ENCODE data around the gene TMEM243.
A peak's percentile ranks its signal among the peaks of the same experiment; 100 is the strongest.
"Not testable (repeated sequence)": the region's sequence is repeated elsewhere in the genome, so short reads cannot be mapped to it uniquely, and the experiment has no call there.

TMEM243 gene, protein sequence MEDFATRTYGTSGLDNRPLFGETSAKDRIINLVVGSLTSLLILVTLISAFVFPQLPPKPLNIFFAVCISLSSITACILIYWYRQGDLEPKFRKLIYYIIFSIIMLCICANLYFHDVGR

DNA sequence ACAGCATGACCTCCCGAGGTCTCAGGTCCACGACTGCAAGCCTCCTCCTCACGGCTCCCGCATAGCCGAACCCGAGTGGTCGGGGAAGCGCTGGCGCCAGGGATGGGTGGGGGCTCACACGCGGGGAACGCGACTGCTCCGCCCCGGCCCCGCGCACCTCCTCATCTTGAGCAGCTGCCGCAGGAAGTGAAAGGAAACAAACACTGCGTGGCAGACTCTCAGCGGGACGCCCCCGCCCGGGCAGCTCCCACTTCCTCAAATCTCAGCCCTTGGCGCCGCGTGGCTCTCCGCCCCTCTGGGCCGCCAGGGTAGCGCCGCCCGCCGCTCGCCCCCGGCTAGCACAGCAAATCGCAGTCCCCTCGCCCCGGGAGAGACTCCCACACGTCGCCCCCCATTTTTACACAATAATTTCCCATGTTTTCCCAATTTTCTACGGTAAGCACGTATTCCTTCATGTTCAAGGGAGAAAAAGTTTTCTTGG, at the start of gene TMEM243:
Gene TMEM243, minus strand, starts transcription at position 188 of the 481 bp plus-strand sequence. CDS start 229 bp downstream, outside the sequence.
- DNase-seq: peak; percentile 76

DNA sequence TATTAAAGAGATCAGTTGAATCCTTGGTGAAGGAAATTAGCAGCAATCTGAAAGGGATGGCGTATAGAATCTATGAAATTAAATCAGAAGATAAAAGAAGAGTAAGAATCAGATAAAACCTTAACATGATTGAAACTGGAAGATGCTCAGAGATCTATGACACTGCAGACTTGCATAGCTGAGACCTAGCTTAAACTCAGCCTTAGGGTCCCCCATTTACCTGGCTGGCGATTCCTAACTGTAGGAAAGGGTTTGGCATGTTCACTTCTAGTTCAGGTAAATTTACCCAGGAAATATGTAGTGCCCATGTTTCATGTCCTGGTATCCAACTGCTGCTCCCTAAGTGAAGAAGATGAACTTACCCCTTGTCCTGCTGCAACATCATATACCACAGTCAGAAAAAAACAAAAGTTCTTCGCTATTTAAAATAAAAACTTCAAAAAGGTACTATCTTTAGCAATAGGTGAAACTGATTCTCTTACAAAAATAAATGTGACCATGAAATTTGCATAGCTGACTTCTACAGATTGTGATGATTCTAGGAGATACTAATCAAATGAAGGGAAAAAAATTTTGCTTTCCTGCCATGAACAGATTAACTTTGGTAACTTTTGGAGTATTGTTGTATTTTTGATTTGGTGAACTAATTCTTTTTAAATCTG, 47.8 kb upstream of the TMEM243 start:
- no peak for DNase-seq

DNA sequence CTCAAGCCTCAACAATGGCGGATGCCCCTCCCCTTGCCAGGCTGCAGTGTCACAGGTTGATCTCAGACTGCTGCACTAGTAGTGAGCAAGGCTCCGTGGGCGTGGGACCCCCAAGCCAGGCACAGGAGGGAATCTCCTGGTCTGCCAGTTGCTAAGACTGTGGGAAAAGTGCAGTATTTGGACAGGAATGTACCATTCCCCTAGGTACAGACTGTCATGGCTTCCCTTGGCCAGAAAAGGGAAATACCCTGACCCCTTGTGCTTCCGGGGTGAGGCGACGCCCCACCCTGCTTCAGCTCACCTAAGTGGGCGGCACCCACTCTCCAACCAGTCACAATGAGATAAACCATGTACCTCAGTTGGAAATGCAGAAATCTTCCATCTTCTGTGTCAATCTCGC, 44.0 kb upstream of the TMEM243 start:
- no peak for DNase-seq

DNA sequence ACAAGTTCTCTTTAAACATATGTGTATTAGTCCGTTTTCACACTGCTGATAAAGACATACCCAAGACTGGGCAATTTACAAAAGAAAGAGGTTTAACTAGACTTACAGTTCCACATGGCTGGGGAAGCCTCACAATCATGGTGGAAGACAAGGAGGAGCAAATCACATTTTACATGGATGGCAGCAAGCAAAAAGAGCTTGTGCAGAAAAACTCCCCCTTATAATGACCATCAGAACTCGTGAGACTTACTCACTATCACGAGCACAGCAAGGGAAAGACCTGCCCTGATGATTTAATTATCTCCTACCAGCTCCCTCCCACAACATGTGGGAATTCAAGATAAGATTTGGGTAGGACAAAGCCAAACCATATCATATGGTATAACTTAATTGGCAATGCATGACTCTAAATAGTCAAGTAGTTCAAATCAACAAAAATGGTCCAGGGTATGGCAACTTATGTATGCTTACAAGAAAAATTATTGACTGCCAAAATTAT, 34.1 kb upstream of the TMEM243 start:
- no peak for DNase-seq

DNA sequence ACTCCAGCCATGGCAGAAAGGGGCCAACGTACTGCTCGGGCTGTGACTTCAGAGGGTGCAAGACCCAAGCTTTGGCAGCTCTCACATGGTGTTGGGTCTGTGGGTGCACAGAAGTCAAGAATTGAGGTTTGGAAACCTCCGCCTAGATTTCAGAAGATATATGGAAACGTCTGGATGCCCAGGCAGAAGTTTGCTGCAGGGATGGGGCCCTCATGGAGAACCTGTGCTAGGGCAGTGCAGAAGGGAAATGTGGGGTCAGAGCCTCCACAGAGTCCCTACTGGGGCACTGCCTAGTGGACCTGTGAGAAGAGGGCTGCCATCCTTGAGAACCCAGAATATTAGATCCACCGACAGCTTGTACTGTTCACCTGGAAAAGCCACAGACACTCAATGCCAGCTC, 26.1 kb upstream of the TMEM243 start:
- DNase-seq: not testable (repeated sequence)

DNA sequence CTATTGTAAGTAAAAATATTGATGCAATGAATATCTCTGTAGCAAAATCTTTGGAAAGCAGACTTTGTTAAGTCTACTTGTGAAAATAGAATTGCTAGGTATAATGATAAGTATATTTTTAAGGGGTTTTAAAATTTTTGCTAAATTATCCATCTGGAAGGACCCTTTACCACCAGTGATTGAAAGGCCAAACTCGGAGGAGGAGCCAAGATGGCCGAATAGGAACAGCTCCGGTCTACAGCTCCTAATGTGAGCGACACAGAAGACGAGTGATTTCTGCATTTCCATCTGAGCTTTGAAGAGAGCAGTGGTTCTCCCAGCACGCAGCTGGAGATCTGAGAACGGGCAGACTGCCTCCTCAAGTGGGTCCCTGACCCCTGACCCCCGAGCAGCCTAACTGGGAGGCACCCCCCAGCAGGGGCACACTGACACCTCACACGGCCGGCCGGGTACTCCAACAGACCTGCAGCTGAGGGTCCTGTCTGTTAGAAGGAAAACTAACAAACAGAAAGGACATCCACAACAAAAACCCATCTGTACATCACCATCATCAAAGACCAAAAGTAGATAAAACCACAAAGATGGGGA, 19.0 kb upstream of the TMEM243 start:
- DNase-seq: not testable (repeated sequence)

DNA sequence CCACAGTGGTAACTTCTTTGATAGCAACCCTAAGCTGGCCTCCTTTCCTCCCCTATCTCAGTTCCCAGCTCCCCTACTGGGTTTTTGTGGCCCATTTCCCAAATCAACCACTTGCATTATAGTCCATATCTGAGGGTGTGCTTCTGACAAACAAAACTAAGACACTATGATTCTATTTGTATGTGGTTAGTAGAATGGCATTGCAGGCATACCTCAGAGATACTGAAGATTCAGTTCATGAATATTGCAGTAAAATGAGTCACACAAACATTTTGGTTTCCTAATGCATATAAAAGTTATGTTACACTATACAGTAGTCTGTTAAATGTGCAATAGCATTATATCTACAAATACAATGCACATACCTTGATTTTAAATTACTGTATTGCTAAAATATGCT, 15.4 kb upstream of the TMEM243 start:
- DNase-seq: no peak

DNA sequence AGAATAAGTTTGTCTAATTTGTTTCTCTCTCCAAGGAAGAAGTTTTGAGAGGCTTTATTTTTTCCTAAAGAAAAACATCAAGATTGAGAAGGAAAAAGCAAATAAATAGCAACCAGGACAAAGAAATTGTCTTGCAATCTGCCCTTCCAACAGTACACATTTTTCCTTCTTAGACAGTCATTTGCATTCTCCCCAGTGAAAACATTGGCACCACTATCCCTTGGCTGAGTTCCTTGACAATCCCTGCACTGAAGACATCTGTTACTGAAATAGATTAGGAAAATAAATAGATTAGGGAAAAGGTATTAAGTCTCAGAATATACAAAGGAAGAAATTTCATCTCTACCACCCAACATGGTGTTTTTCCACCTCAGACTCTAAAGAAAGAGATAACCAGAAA, 12.2 kb upstream of the TMEM243 start:
- DNase-seq: no peak

DNA sequence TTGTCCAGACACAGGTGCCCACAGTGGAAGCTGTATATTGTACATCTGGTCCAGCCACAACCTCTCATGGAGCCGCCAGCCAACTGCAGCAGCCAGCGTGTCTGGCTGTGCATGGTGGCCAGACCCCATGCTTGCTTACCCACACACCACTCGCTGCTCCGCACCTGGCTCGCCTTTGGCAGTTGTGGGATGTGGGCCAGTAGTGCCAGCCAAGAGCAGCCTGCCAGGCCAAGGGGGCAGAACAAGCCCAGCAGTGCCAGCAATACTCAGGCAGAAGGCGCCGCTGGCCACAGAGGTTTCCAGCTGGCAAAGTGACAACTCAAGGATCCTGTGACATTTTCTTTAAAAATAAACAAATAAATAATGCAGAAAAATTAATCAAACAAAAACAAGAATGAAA, 11.7 kb upstream of the TMEM243 start:
- DNase-seq: no peak

DNA sequence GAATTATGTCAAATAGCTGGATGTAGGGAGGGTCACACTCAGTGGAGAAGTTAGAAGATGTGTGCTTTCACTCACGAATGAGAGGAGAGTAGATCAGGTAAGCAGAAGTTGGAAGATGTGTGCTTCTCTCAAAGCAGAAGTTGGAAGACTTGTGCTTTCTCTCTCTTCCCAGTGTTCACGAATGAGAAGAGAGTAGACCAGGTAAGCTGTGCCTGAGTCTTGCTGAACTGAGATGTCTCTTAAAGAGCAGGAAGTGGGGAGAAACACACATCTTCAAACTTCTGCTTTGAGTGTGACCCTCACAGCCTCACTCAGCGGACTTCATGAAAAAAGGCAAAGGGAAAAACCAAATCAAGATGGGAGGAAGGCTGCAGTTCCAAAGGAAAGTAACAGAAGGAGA, 7.0 kb upstream of the TMEM243 start:
- no peak for DNase-seq

DNA sequence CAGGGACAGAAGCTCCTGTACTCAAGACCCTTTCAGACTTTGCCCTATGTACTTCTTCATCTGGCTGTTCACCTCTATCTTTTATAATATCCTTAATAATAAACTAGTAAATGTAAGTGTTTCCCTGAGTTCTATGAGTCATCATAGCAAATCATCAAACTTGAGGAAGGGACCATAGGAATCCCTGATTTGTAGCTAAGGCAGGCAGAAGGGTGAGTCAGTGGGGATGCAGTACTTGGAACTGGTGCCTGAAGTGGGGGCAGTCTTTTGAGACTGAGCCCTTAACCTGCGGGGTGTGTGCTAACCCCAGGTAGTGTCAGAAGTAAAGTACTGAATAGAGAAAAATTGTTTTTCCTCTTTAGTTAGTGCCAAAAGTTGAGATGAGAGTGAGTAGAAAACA, 6.2 kb upstream of the TMEM243 start:
- no peak for DNase-seq

DNA sequence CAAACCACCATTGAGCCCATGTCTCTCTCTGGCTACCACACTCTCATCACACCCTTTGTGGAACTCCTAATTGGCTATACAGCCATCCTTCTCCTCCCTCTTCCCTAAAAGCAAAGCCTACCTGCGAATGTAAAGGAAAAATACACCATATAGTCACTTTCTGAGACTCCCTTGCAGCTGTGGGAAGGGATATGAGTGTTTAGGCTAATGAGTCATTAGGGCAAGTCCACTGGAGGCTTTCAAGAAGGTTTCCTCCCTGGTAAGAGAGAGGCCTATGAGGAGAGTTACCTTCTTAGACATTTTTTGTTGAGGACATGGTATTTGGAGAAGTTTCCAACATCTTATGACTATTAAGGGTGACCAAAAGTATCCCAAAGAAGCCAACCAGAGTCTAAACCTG, 4.1 kb upstream of the TMEM243 start:
- DNase-seq: no peak

DNA sequence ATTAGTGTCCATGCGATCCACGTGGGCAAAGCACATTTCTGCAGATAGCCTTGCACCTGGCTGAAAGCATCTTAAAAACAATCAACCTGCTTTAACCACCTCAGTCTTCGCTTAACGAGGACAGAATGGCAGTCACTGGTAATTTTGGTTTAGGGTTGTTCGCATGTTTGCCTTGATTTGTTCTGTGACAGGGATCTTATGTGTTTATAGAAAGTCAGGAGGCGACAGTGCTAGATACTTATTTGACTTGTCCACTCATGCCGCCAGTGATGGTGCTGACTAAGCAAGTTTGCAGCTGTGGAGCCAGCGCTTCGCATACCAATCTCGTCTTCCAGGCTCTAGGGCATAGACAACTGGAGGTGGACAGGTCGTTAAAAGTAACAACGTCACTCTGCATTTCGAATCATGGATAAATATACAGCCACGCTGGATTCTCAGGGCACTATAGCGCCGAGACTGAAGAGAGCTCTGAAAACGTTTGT, 1.2 kb upstream of the TMEM243 start:
- no peak for DNase-seq

DNA sequence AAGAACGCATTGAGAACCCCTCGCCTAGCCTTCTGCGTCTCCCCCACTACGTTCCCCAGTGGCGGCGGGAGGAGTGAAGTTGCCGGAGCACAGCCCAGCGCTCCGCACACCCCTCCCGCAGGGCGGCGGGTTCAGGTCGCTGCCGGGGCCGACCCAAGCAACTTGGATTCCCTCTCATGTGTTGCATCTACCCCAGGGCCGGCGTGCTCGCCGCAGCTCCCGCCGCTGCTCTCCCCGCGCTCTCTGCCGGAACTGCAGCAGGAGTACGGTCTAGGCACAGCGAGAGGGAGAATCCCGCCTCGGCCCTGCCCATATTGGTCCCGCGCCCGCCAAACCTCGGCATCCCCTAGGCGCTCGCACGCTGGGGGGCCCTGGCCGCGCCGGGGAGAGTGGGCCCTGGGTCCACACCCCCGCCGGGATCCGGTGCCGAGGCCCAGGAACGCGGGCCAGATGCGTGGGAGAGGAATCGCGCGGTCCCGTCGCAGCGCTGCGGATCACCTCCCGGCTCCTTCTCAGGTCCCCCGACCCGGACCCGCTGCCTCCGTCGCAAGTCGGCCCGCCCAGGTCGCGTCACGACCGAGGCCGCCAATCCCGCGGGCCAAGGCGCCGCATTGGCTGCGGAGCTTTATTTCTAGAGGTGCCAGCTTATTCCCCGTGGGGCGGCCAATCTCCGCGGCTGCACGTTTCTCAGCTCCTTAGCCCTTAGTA, 648 bp upstream of the TMEM243 start:
- peak; percentile 80 for DNase-seq

DNA sequence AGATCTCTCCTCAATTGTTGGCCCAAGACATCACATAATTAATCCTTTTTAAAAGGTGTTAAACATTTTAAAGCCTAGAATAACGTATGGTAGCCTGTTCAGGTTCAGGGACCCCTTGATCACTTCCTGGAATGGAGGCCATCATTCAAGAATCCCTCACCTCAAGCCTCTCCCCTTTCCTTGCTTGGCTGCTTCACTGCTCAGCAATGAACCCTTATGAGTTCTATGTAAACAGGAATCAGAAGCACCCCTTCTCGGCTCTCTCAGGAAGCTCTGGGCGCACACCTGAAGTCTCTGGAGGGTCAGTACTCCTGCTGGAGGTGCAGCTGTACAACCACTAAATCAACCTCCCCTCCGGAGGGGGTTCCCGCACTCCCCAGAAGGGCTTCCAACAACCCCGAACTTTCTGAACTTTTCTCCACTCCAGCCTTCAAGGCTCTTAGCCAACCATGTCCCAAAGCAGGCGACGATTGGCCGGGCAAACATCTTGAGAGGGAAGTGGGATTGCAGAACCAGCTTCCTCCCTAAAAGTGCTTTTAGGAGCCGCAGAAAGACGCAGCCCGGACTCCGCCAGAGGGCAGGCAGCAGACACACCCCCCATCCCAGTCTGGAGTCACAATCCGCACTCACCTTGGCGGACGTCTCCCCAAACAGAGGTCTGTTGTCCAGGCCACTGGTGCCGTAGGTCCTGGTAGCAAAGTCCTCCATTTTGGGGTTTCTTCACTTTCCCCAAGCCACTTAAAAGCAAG, 562 bp downstream of the TMEM243 start:
- DNase-seq: no peak

DNA sequence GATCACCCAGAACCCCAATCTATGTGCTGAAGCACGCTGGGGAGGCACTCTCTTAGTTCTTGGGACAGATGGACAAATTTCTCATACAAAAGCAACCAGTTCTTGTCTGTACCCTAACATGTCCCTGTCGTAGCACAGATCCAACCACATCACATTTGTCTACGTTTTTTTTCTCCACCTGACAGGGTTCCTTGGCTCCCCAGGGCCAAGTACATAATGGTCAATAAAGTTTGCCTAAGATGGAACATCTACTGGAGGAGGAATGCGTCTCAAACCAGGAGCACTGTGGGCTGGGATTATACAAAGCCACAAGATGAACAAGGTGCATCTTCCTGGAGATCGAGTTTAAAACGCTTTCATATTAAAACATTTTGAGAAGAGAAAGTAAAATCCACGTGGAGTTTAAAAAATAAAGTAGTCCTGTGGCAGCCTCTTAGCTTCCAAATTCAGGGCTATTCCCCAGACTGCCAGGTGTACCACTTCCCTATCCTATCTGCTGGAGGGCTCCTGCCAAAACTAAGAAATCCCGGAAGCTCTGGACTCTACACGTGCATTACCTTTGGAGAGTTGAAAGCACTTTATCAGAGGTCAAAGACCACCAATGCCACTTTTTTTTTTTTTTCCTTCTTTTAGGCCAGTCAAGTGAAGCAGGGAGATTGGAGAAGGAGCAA, 1.4 kb downstream of the TMEM243 start:
- DNase-seq: no peak

DNA sequence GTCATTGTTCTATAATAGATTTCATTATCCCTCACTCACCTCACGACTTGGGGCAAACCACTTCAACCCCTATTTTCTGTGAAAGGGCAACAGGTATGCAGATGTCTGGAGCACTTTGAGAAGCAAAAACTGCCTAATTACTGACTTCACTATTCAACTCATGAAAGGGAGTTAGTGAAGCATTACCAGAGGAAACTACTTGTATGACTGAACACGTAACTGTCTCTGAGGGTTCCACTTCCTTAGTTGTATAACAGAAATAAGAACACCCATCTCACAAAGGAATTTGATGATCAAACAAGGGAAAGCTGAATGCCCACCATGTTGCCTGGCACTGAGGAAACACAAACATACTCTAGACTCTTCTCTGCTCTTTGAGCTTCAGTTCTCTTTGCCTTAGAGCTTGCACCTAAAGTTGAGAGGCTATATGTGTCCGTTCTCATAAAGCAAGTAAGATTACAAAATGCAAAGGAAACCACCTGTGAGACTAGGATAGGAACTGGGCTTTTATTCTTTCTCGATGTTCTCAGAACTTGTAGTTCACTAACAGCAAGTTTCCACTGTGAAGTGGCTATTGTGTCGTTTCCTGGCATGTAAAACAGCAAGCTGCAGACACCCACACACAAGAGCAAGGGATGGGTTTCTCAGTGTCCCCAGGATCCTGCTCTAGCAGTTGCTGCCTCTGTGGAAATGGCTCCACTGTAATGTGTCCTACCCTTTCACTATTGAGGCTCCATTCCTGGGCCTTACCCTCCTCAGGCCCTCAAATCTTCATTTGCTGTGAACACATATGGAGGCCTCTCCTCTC, 2.6 kb downstream of the TMEM243 start:
- DNase-seq: no peak

DNA sequence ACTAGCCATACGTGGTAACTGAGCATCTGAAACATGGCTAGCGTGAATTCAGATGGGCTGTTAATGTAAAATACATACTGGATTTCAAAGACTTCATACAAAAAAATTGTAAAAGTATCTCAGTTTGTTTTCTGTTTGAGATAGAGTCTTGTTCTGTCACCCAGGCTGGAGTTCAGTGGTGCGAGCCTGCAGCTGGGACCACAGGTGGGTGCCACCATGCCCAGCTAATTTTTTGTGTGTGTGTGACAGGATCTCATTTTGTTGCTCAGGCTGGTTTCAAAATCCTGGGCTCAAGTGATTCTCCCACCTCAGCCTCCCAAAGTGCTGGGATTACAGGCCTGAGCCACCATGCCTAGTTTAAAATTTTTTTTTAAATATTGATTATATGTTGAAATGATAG, 4.5 kb downstream of the TMEM243 start:
- no peak for DNase-seq

DNA sequence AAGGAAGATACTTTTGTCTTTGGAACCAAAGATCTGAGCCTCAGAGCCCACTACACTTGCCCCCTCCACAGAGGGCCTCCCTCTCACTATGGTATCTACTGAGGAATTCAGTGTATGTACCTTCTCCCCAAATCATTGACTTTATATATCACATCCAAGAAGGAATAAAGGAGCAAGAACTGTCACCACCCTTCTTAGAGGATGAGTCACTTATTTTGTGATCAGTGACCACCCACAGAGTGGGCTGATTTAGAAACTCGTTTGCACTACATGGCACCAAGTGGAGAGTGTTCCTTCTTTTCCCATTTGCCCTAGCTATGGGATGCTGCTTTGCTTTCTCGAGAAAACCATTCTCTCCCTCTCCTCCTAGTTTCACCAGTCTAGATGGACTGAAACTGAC, 5.7 kb downstream of the TMEM243 start:
- DNase-seq: no peak

DNA sequence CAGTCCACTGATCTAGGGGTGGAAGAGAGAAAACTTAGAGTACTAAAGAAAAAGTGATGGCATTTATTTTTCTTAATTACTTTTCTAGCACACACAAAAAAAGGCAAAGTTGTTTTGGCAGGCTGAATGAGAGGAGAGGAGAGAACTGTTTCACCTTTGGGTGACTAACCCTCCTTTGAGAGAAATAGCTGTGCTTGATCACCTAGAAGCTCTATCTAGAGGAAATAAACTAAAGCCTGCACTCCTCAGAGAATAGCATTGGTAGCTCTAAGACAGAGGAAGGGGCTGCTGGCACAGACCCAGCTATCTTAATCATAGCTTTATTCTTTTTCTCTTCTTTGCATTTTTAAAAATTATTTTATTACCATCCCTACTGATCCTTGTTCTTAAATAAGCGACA, 6.3 kb downstream of the TMEM243 start:
- DNase-seq: no peak

DNA sequence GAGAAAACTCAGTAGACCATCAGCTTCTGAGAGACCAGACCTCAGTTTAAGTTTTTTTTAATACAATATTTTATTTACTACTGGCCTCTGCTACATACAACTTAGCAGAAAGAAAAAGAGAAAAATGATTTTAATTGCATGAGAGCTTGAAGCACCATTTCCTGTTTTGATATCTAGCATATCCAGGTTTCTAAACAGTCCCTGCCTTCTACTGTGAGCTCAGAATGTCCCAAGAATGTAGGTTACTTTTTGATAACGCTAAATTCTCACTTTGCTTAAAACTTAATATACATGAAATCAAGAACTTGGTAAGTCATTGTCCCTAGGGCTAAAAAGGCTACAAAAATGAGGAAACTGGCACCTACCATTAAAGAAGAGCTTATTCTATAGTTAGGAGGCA, 7.0 kb downstream of the TMEM243 start:
- DNase-seq: no peak

Data from stimulated activated CD4-positive, alpha-beta T cell treated with anti-CD3 and anti-CD28 coated beads, Interleukin-12 subunit alpha, Interleukin-12 subunit beta, amount 100 ng/mL, for 4 hours (primary cell).